BLaER1 (cell line): ENCODE data around the gene MAEA.
A peak's percentile ranks its signal among the peaks of the same experiment; 100 is the strongest.
"Not testable (repeated sequence)": the region's sequence is repeated elsewhere in the genome, so short reads cannot be mapped to it uniquely, and the experiment has no call there.

Source experiments
- H3K27ac ChIP-seq: shearing (Covaris generic); formaldehyde crosslinking; 2 replicates; pipeline ENCODE4 v1.8.1; 2022
- H3K27me3 ChIP-seq: shearing (Covaris generic); formaldehyde crosslinking; 2 replicates; pipeline ENCODE4 v1.8.1; 2022
- H3K36me3 ChIP-seq: shearing (Covaris generic); formaldehyde crosslinking; 2 replicates; pipeline ENCODE4 v1.8.1; 2022
- H3K4me1 ChIP-seq: shearing (Covaris generic); formaldehyde crosslinking; 2 replicates; pipeline ENCODE4 v1.8.1; 2022
- H3K4me2 ChIP-seq: shearing (Covaris generic); formaldehyde crosslinking; 2 replicates; pipeline ENCODE4 v1.8.1; 2022
- H3K4me3 ChIP-seq: shearing (Covaris generic); formaldehyde crosslinking; 2 replicates; pipeline ENCODE4 v1.8.1; 2022
- H3K9ac ChIP-seq: shearing (Covaris generic); formaldehyde crosslinking; 2 replicates; pipeline ENCODE4 v1.8.1; 2022
- H3K9me3 ChIP-seq: shearing (Covaris generic); formaldehyde crosslinking; 2 replicates; pipeline ENCODE4 v1.8.1; 2022
- H4K20me1 ChIP-seq: shearing (Covaris generic); formaldehyde crosslinking; 2 replicates; pipeline ENCODE4 v1.8.1; 2022
- Cebpa-rat ChIP-seq: shearing (Covaris generic); IDR thresholded peaks from 2 replicates; pipeline ENCODE4 v1.8.1; 2022

Gene MAEA

DNA sequence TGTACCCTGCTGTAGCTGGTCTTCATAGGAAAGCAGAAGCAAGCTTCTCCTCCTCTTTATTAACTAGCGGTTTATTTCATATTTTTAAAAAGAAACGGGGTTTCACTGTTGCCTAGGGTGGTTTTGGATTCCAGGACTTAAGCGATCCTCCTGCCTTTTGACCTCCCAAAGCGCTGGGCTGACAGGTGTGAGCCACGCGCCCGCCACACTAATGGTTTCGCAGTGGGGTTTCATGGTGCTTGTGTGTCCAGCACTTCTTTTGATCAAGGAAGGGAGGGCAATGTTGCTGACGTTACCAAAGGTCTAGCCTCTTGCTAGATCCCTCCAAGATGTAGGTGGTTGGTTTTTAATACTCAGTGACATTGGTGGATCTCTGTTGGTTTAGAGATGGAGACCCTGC, 1.4 kb downstream of the MAEA start:
- no peaks in the 10 kb centered on the region for H3K27me3 ChIP-seq
- peak overlapping the region; percentile 95; the same call in 1 of the 2 replicates for H3K27ac ChIP-seq
- peaks cover 20% of the 10 kb centered on the region for H3K9me3 ChIP-seq
- peaks cover 23% of the 10 kb centered on the region for H3K36me3 ChIP-seq
- H3K4me2 ChIP-seq: peak overlapping the region; percentile 99
- H3K4me1 ChIP-seq: peaks cover 56% of the 10 kb centered on the region
- TF ChIP-seq Cebpa-rat: no peak
- H4K20me1 ChIP-seq: peaks cover 60% of the 10 kb centered on the region
- H3K9ac ChIP-seq: peak overlapping the region; percentile 96
- H3K4me3 ChIP-seq: peak overlapping the region; percentile 97

DNA sequence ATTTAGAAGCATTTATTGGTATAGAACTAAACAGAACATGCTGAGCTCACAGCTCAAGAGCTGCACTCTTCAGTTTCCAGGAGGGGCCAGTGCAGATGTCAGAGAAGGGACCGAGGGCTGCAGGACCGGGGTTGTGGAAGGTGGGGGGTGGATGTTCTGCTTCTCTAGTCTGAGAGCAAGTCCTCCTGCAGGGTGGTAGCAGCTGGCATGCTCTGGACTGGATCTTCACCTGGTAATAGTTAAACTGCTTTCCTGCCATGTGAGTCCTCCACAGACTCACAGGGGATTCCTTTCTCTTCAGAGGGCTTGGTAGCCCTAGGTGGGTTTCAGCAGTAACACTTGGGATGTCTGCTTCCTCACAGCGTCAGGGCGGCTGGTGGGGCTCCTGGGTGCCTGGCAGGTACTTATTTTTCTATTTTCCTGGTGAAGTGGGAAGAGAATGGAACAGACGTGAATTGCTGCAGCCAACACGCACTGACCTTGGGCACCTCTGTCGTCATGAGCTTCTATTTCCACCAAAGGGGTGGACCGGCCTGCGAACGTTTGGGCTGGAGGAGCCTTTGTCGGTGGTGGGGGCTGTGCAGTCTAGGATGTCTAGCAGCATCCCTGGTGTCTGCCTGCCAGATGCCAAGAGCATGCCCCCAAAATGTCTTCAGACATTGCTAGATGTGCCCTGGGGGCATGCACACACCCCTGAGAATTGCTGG, 2.5 kb downstream of the MAEA start:
- Histone ChIP-seq H3K9ac (peak overlapping the region; percentile 39; the same call in 1 of the 2 replicates), H3K4me3 (no peak overlapping the region)

DNA sequence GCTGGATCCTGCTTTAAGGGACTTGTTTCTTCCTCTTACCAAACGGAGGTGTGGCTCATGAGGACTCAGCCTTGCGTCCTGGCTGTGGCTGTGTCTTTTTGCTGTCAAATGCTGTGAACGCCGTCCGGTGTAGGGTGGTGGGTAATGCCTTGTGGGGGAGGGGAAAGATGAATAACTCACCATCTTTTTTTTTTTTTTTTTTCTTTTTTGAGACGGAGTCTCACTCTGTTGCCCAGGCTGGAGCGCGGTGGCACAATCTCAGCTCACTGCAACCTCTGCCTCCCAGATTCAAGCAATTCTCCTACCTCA, 3.0 kb downstream of the MAEA start:
- not testable (repeated sequence) for H3K27ac ChIP-seq, H3K27me3 ChIP-seq, H3K4me3 ChIP-seq, H3K9me3 ChIP-seq
- H3K4me1 ChIP-seq: peaks cover 56% of the 10 kb centered on the region
- H3K36me3 ChIP-seq: peaks cover 35% of the 10 kb centered on the region
- H4K20me1 ChIP-seq: peaks cover 75% of the 10 kb centered on the region
- H3K4me2 ChIP-seq: peak overlapping the region; percentile 99
- peak overlapping the region; percentile 39; the same call in 1 of the 2 replicates for H3K9ac ChIP-seq

More for the DNA sequence above, 2.5 kb downstream of the MAEA start:
- TF ChIP-seq Cebpa-rat: no peak
- Histone ChIP-seq H3K4me1 (peaks cover 56% of the 10 kb centered on the region), H3K4me2 (peak overlapping the region; percentile 99), H4K20me1 (peaks cover 70% of the 10 kb centered on the region), H3K27me3 (no peaks in the 10 kb centered on the region), H3K36me3 (peaks cover 30% of the 10 kb centered on the region), H3K9me3 (0 out of 2 replicates have a peak, but pooled peaks cover 9% of the 10 kb centered on the region), H3K27ac (no peak overlapping the region)

DNA sequence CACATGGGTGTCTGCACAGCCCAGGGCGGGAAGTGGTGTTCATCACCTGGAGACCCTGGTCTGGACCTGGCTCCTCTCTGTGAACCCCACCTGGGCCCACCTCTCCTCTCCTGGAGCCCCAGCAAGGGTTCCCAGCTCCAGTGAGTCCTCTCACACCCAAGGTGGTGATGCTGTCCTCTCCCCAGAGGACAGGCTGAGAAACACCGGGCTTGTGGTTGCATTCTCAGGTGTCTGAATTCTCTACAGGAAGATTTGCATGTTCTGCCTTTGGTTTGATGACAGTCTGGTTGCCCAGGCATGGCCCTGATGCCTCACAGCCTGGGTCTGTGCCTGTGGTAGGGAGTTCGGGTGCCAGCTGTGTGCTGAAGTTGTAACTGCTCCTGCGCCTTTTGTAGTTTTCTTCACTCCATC, 3.8 kb downstream of the MAEA start:
- peak overlapping the region; percentile 31 for H3K4me2 ChIP-seq
- TF ChIP-seq Cebpa-rat: no peak
- H3K9me3 ChIP-seq: no peaks in the 10 kb centered on the region
- H4K20me1 ChIP-seq: peaks cover 84% of the 10 kb centered on the region
- H3K27ac ChIP-seq: no peak overlapping the region; the same call in 1 of the 2 replicates
- peak overlapping the region; percentile 21; the same call in 1 of the 2 replicates for H3K9ac ChIP-seq
- H3K4me1 ChIP-seq: peaks cover 55% of the 10 kb centered on the region
- no peaks in the 10 kb centered on the region for H3K27me3 ChIP-seq
- peaks cover 44% of the 10 kb centered on the region for H3K36me3 ChIP-seq
- no peak overlapping the region for H3K4me3 ChIP-seq

DNA sequence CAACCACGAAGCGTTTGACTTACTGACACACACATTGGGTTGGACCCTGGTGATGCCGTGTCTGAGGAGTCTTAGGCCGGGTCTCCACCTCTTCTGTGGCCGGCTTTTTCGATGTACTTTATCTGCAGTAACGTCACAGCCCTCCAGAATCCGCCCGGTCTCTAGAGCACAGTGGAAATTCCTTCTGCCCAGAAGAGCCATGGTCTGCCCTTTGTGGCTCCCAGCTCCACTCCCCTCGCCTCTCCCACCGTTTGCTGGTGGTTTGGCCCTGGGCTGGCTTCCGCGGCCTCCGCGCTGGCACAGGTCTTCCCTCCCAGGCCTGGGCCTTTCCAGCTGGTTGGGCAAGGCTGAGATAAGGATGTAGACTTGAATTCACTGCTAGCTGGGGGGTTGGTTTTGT, 4.3 kb downstream of the MAEA start:
- Histone ChIP-seq H3K27me3 (no peaks in the 10 kb centered on the region), H3K27ac (no peak overlapping the region; the same call in 1 of the 2 replicates), H3K4me1 (peaks cover 50% of the 10 kb centered on the region), H3K4me3 (no peak overlapping the region), H3K4me2 (peak overlapping the region; percentile 31), H3K9me3 (no peaks in the 10 kb centered on the region), H3K36me3 (peaks cover 49% of the 10 kb centered on the region), H4K20me1 (peaks cover 88% of the 10 kb centered on the region), H3K9ac (peak overlapping the region; percentile 21; the same call in 1 of the 2 replicates)
- TF ChIP-seq Cebpa-rat: no peak

DNA sequence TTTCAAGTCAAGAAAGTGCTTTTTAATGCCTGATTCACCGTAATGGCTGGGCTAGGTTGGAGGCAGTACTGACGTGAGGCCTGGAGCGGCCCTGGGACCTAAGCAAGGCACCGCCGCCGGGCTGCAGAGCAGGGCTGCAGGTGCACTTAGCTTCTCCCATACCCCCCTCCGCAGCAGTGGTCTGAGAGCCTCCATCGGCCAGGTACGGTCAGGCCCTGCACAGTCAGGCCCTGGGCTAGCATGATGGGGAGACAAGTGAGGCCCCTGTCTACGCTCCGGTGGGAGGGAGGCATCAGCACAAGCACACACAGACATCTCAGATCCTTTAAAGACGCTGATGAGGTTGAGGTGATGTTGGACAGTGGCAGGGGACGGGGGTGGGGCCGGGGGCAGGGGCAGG, 4.7 kb downstream of the MAEA start:
- Histone ChIP-seq H3K9me3 (no peaks in the 10 kb centered on the region), H3K4me1 (peaks cover 47% of the 10 kb centered on the region), H3K9ac (peak overlapping the region; percentile 21; the same call in 1 of the 2 replicates), H3K4me3 (no peak overlapping the region), H3K27me3 (no peaks in the 10 kb centered on the region), H3K36me3 (peaks cover 53% of the 10 kb centered on the region), H4K20me1 (peaks cover 93% of the 10 kb centered on the region), H3K27ac (no peak overlapping the region), H3K4me2 (peak overlapping the region; percentile 31)
- TF ChIP-seq Cebpa-rat: no peak

DNA sequence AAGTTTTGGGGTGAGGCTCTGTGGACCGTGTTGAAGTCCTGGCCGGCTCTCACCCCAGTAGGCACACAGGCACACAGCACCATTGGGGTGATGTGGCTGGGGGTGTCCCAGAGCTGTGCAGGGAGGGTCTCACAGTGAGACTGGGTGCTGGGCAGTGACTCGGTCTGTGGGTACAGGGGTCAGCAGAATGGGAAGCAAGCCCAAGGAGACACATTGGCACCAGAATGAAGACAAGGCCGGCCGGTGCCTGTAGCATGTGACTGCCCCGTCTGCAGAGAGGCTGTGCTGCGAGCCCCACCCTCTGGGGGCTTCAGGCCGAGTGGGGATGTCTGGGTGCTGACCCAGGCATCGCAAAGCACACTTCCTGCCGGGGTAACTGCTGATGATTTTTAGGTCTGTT, 5.2 kb downstream of the MAEA start:
- Histone ChIP-seq H3K27ac (no peak overlapping the region), H3K27me3 (no peaks in the 10 kb centered on the region), H3K9ac (peak overlapping the region; percentile 38; the same call in 1 of the 2 replicates), H3K4me3 (no peak overlapping the region), H4K20me1 (peaks cover 97% of the 10 kb centered on the region), H3K4me2 (peak overlapping the region; percentile 39; the same call in 1 of the 2 replicates), H3K36me3 (peaks cover 58% of the 10 kb centered on the region), H3K4me1 (peaks cover 47% of the 10 kb centered on the region), H3K9me3 (no peaks in the 10 kb centered on the region)
- TF ChIP-seq Cebpa-rat: no peak

DNA sequence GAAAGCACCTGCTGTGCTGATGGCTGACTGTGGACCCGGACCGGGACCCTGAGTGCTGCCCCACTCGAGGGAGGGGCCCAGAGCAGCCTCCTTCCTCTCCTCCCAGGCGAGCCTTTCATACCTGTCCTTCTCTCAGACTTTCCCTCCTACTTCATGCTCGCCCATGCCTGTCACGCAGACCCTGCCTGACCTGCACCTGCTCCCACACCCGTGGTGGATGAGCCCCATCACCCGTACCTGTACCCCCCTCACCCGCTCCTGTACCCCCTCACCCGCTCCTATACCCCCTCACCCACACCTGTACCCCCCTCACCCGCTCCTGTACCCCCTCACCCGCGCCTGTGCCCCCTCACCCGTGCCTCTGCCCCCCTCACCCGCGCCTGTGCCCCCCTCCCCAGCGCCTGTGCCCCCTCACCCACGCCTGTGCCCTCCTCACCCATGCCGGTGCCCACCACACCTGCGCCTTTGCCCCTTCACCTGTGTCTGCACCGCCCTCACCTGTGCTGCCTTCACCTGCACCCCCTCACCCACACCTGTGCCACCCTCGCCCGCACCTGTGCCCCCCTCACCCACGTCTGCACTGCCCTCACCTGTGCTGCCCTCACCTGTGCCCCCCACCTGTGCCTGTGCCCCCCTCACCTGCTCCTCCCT, 5.8 kb downstream of the MAEA start:
- Histone ChIP-seq H3K36me3 (peaks cover 64% of the 10 kb centered on the region), H3K27me3 (no peaks in the 10 kb centered on the region), H4K20me1 (peaks cover 97% of the 10 kb centered on the region), H3K9me3 (no peaks in the 10 kb centered on the region), H3K4me1 (peaks cover 46% of the 10 kb centered on the region), H3K4me3 (no peak overlapping the region), H3K9ac (no peak overlapping the region), H3K27ac (no peak overlapping the region), H3K4me2 (peak overlapping the region; percentile 39; the same call in 1 of the 2 replicates)
- TF ChIP-seq Cebpa-rat: no peak

DNA sequence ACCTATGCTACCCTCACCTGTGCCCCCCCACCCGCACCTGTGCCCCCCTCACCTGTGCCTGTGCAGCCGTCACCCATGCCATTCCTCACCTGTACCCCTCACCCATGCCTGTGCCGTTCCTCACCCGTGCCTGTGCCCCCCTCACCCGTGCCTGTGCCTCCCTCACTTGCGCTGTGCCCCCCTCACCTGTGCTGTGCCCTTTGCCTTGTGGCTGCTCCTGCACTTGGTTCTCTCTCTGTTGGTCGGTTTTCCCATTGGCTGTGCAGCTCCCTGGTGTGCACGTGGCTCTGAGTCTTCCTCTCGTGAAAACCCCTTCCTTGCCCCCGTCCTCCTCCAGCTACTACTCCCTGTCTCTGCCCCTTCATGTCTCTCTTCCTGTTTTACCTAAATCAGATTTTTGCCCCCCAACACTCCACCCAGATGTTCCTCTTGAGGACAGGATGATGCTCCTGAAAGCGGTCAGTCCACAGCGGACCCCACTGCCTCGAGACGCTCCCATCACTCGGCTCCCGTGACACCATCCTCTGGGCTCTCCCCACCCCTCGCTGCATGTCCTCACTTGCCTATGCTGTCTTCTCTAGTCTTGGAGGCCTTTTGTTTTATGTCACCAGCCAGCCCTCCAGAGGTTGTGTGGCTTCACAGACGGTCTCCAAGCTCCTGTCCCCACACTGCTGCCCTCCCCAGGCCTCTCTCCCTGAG, 6.8 kb downstream of the MAEA start:
- Histone ChIP-seq H4K20me1 (peaks cover 97% of the 10 kb centered on the region), H3K4me2 (no peak overlapping the region), H3K27ac (no peak overlapping the region), H3K9me3 (no peaks in the 10 kb centered on the region), H3K9ac (no peak overlapping the region), H3K27me3 (no peaks in the 10 kb centered on the region), H3K36me3 (peaks cover 73% of the 10 kb centered on the region), H3K4me3 (no peak overlapping the region), H3K4me1 (peaks cover 36% of the 10 kb centered on the region)
- TF ChIP-seq Cebpa-rat: no peak

DNA sequence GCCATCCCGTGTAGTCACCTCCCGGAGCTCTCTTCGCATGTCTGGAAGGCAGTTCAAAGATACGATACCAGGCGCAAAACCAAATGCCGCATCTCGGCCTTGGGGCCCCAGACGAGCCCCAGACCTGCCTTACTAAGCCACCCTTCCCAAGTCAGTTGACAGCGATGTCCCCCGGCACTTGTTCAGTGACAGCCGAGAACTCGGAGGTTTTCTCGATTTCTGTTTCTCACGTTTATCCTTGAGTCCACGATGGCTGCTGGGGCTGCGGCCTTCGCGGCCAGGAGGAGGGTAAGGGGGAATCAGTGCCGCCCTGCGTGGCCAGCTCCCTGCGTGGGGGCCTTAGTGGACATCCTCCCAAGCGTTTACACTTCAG, 7.3 kb downstream of the MAEA start:
- H3K4me2 ChIP-seq: no peak overlapping the region
- H3K27me3 ChIP-seq: no peaks in the 10 kb centered on the region
- peaks cover 31% of the 10 kb centered on the region for H3K4me1 ChIP-seq
- no peak overlapping the region for H3K27ac ChIP-seq
- H3K9ac ChIP-seq: no peak overlapping the region
- H3K4me3 ChIP-seq: no peak overlapping the region
- no peak for TF ChIP-seq Cebpa-rat
- peaks cover 97% of the 10 kb centered on the region for H4K20me1 ChIP-seq
- H3K9me3 ChIP-seq: no peaks in the 10 kb centered on the region
- H3K36me3 ChIP-seq: peaks cover 77% of the 10 kb centered on the region
